Cardiac septum (tissue), 1 donor: ENCODE measurements around the gene PCDH8. TPM values are rescaled to one million over a fixed set of nuclear protein-coding genes. Genes with fewer than 3 reads are reported as not detected.

Experiments used
- DNase-seq: peaks from one replicate; pipeline ENCODE4 v3.0.0-alpha.2; 2020; ENCODE audit warnings: low spot score
- intact Hi-C: fragments of 100-400 bp; cut with DNase I; formaldehyde crosslinking; loops from one replicate; pipeline ENCODE4 v1.14.0; 2022
- total RNA-seq: library from RNA; stranded (reverse); fragmentation: NEBNext Ultra II Directional; extraction: Animal tissue kit (Norgen Biotek cat#: 25700); gene quantifications from one replicate; pipeline ENCODE4 v1.2.1, GENCODE V29; 2021
- donor health status: DM: no; HTN: no; CAD: no.

The PCDH8 gene
- total RNA-seq, 1 donor from 2014 or later: not detected

- intact Hi-C loops: loop anchor here (10.0 kb wide), 1 partner anchor 302 kb away; no protein-coding TSS in a partner anchor
Measured at GRCh38 chr13:52852444-52852843, 4.0 kb upstream of the PCDH8 start.

DNA sequence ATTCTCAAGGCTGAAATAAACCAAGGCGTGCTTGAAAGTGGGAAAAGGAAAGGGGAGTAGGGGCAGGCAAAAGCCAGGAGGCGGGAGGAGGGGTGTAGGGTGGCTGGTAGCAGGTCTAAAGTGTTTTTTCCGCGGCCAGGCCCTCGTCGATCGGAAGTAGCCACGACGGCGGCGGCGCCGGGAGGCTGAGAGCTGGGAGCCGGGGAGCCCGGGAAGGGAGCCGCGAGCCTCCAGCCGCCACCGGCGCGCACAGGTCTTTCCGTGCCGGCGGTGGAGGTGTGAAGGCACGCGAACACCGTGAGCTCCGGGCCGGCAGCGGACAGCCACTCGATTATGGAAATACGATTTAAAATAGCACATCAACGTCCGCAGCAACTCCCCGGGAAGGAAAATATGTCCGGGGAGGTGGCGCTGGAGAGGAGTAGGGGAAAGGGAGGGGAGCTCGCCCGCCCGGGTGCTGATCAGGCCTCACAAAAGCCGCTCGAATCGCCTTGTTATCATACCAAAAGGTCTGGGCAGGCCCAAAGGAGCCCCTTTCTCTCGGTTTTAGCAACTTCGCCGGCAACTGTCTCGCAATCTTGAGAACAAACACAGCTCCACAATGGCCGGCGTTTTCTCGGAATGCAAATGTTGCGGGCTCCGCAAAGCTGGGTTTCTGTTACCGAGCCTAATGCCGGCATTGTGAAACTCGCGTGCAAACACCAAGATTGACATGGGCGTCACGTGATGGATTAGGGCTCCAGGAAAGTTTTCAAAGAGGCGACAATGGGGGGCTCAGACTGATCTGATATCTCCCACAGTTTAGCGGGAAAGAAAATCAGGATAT, 2.9 kb upstream of the PCDH8 start:
- intact Hi-C loops: loop anchor here (10.0 kb wide), 1 partner anchor 303 kb away; no protein-coding TSS in a partner anchor
- DNase-seq: no peak

More at GRCh38 chr13:52852444-52852843, 4.0 kb upstream of the PCDH8 start:
- no peak for DNase-seq

- DNase-seq: peak; percentile 81
- intact Hi-C loops: loop anchor here (10.0 kb wide), 1 partner anchor 304 kb away; no protein-coding TSS in a partner anchor
Measured at GRCh38 chr13:52850396-52851136, 2.1 kb upstream of the PCDH8 start.

DNA sequence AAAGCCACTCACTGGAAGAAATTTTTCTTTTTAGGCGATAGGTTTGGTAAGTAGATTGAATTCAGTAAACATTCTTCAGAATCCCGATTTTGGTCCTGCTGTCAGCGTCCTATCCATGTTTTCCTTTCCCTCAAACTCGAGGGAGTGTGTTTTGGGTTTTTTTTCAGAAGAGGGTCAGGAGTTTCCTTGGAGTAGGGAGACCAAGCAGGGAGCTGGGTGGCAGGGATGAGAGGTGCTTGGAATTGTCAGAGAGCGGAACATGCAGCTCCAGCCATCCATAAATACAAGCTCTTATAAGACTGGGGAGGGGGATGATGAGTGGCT, 1.6 kb upstream of the PCDH8 start:
- DNase-seq: no peak
- intact Hi-C loops: loop anchor here (10.0 kb wide), 1 partner anchor 305 kb away; no protein-coding TSS in a partner anchor

- intact Hi-C loops: loop anchor here (10.0 kb wide), 1 partner anchor 305 kb away; no protein-coding TSS in a partner anchor
- DNase-seq: no peak
Measured at GRCh38 chr13:52849291-52850071, 1.0 kb upstream of the PCDH8 start.

DNA sequence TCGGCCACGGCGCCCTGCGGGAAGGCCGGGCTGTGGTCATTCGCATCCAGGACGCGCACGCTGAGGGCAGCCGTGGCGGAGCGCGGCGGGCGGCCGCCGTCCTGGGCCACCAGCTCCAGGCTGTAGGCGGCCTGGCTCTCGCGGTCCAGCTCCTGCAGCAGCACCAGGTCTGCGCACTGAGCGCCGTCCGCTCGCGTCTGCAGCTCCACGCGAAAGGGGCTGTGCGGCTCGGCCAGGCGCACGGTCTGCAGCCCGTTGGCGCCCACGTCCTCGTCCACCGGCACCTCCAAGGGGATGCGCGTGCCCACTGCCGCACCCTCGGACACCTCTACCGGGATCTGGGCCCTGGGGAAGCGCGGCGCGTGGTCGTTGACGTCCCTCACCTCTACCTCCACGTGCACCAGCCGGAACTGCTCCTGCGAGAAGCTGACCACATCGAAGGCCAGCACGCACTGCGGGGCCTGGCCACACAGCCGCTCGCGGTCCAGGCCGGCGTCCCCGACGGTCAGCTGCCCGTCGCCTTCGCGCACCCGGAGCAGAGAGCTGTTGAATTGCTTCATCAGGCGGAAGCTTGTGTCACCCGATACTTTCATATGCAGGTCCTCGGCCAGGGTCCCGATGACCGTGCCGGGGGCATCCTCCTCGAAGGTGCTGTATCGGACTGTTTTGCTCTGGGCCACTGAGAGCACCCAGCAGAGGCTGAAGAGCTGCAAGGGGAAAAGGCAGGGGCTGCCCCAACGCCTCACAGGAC, 583 bp downstream of the PCDH8 start:
- intact Hi-C loops: no loop called here
- DNase-seq: no peak

GRCh38 chr13:52847322-52847681, 1.1 kb downstream of the PCDH8 start:
- DNase-seq: no peak
- intact Hi-C loops: no loop called here

DNA sequence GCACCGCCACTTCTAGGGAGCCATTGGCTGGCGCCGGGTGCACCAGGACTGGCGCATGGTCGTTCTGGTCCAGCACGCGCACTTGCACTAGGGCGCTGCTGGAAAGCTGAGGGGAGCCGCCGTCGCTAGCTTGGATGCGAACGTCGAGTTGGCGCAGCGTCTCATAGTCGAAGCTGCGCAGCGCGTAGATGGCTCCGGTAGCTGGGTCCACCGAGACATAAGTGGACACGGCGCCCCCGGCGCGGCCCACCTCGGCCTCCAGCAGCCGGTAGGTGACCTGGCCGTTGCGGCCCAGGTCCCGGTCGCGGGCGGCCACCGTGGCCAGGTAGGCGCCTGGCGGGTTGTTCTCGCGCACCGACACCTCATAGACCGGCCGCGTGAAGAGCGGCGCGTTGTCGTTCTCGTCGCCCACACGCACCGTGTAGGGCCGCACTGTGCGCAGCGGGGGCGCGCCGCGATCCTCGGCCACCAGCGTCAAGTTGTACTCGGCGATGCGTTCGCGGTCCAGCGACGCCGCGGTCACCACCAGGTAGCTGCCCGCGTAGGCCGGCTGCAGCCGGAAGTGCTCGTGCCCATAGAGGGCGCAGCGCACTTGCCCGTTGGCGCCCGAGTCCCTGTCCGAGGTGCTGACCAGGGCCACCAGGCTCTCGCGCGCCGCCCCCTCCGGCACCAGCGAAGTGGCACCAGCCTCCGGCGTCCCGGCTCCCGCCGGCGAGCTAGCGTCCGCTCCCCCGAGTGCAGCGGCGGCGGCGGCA, 1.7 kb downstream of the PCDH8 start:
- intact Hi-C loops: no loop called here
- DNase-seq: peak; percentile 79

- intact Hi-C loops: no loop called here
- no peak for DNase-seq
Measured at GRCh38 chr13:52845766-52846566, 2.5 kb downstream of the PCDH8 start.

DNA sequence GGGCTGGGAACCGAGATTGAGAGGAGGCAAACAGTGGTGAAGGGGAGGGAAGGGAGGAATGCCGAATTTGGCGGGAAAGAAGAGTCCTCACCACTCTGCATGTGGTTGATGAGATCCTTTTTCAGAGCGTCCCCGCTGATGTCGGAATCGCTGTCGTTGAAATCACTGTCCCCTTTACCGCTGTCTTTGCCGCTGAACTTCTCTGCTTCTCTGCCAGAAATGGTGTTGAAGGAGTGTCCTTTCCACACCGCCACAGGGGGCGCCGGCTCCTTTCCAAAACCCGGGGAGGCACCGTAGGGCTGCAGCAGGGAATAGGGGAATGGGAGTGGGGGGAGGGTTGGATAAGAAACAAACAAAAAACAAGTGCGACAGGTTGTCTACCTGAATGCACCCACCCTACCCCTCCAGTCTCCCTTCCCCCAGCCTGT, 3.1 kb downstream of the PCDH8 start:
- DNase-seq: no peak
- intact Hi-C loops: no loop called here

DNA sequence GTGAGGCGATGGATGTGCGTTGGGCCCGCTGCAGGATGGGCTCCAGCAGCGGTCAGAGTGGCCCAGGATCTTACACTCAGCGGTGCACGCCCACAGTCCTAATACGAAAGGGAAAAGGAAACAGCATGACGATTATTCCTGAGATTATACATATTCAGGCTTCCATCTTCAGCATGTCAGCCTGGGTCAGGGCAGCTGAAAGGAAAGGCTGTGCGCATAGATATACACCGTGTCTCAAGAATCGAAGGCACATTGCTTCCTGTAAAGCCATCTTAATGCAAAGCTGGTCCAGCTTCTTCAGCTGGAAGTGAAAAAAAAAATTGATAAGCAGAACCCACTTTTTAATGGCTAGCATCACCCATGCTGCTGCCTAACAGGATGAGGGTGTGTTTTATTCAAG, 3.6 kb downstream of the PCDH8 start:
- DNase-seq: no peak
- intact Hi-C loops: no loop called here

- intact Hi-C loops: no loop called here
- no peak for DNase-seq
Measured at GRCh38 chr13:52842441-52842840, 6.0 kb downstream of the PCDH8 start.

GRCh38 chr13:52840066-52840465, 8.4 kb downstream of the PCDH8 start:
- intact Hi-C loops: no loop called here
- no peak for DNase-seq

DNA sequence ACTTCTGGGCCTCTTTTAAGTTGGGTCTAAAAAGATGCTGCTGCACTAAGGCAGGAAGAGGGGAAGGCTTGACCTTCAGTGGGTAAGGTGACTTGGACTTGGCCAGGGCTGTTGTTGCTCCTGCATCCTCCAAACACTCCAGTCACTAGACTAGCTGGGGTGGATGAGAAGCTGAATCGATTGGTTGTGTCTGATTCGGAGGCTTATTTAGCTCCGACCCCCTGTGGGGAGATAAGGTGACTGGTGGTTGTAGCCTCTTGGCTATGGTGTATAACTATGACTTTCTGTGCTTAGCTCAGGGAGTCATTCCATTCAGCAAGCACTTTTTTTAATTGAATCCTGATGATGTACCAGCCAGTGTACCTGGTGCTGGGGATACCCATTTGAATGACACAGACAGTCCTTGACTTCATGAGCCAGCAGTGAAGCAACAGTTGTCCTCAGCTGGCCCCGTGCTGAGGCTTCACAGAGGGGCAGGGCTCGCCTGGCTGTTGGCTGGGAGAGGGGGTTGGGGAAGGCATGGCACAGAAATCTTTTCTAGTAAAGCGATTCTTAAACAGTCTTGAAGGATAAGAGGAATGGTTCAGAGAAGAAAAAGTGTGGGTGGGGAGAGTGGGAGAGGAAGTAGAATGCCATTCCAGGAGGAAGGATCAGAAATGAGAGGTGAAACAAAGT, 9.9 kb downstream of the PCDH8 start:
- DNase-seq: no peak
- intact Hi-C loops: no loop called here

DNA sequence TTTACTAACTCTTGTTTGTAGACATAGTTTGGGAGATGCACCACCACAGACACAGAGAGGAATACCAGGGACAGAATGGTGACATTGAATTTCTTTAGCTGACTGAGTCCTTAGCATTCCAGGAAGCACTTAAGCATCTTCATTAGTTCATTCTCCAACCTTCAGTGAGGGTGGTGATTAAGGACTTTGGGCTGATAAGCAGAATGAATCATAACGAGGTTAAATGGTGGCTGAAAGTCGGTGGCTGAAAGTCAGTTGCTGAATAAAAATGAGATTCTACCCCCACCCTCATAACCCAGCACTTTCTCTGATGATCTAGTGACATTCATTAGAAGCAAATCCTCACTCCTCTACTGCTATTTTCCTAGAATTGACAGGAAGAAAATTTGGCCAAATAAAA, 10.6 kb downstream of the PCDH8 start:
- DNase-seq: no peak
- intact Hi-C loops: no loop called here

DNA sequence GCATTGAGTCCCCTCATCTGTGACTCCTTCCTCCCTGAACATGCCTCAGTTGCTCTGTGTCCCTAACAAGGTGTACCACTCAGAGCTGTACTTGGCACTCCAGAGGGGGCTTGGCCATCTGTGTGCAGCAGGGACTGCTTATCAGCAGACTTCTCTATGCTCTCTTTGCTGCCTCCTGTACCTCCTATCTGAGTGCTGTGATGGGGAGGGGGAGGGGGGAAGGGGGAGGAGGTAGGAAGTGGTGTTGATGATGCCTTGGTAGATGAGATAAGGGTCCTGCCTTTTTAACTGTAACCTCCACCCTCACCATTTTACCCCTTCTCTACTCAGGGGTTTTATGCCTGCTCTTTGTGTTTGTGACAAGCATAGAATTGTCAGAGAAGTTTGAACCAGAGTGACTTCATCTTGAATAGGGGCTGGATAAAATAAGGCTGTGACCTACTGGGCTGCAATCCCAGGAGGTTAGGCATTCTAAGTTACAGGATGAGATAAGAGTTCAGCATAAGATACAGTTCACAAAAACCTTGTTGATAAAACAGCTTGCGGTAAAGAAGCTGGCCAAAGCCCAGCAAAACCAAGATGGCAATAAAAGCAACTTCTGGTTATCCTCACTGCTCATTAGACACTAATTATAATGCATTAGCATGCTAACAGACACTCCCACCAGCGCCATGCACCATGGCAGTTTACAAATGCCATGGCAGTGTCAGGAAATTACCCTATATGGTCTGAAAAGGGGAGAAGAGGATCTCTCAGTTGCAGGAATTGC, 13.2 kb downstream of the PCDH8 start:
- DNase-seq: no peak
- intact Hi-C loops: no loop called here
